HCT116 (cell line): ENCODE measurements around the gene MTMR1. TPM values are rescaled to one million over a fixed set of nuclear protein-coding genes. Genes with fewer than 3 reads are reported as not detected.

Experiments
- ATAC-seq: fragments of 200-7000 bp; cut with Tn5 transposase; 2 replicates; pipeline ENCODE4 v1.9.1; 2020; ENCODE audit warnings: mild to moderate bottlenecking, moderate library complexity
- BruUV-seq: library from RNA; stranded (reverse); fragments of 400-500 nt; replicated peaks from 2 replicates; lab custom pipeline; 2021; lab: Mats Ljungman, UMichigan
- CTCF ChIA-PET: fragments of 300-600 bp; sonication (Branson Sonifier 250); formaldehyde crosslinking; loops from one replicate; lab custom pipeline; 2021; ENCODE audit warnings: antibody characterized with exemption; lab: Charles Lee
- POLR2A ChIA-PET: fragments of 300-600, 350-600 bp; sonication (Branson Sonifier 250); formaldehyde crosslinking; loops from one replicate; lab custom pipeline; 2021; ENCODE audit warnings: antibody characterized with exemption; lab: Charles Lee
- RAD21 ChIA-PET, 2 experiments: fragments of 300-600 bp; sonication (Branson Sonifier 250); formaldehyde crosslinking; loops; one replicate each; lab custom pipeline; 2023; ENCODE audit warnings: low total read pairs in 2 of 2; ENCODE audit not compliant: uncharacterized antibody in 2 of 2, unreplicated experiment in 2 of 2, low non-redundant PET in 1 of 2; lab: Charles Lee
- DNase-seq: peaks from one replicate; pipeline ENCODE4 v3.0.0-alpha.2; 2010; ENCODE audit warnings: low read depth, low spot score
- H2AFZ ChIP-seq: fragments of 200-600 bp; shearing (Covaris generic), sonication (generic); 2 replicates; pipeline ENCODE4 v1.6.1; 2017; ENCODE audit warnings: low read depth, mixed run types, mixed read lengths, antibody characterized with exemption, low read length; ENCODE audit not compliant: poor library complexity, severe bottlenecking
- H3K27ac ChIP-seq: 2 replicates; pipeline ENCODE4 v1.5.1; 2012; ENCODE audit warnings: low read depth, low read length
- H3K27me3 ChIP-seq: fragments of 200-600 bp; sonication (generic); 2 replicates; pipeline ENCODE4 v1.6.1; 2016; ENCODE audit warnings: mixed run types, low read length, mixed read lengths; ENCODE audit not compliant: insufficient read depth
- H3K36me3 ChIP-seq, 2 experiments: fragments of 200-500 bp in 1 of 2; fragments of 200-600 bp in 1 of 2; sonication (Bioruptor generic) in 1 of 2; sonication (generic) in 1 of 2; 2 replicates each; pipeline versions ENCODE4 v1.5.1 to v1.6.1; 2014 to 2016; ENCODE audit warnings: low read length in 2 of 2, inconsistent platforms in 1 of 2, mixed read lengths in 1 of 2, mixed run types in 1 of 2; ENCODE audit not compliant: insufficient read depth in 2 of 2, control insufficient read depth in 1 of 2
- H3K4me1 ChIP-seq, 2 experiments: fragments of 200-600 bp in 1 of 2; sonication (generic) in 1 of 2; 2 replicates each; pipeline versions ENCODE4 v1.5.1 to v1.6.1; 2012 to 2017; ENCODE audit warnings: low read length in 2 of 2, inconsistent platforms in 1 of 2, mild to moderate bottlenecking in 1 of 2, mixed read lengths in 1 of 2, mixed run types in 1 of 2, moderate library complexity in 1 of 2; ENCODE audit not compliant: insufficient read depth in 2 of 2, control insufficient read depth in 1 of 2
- H3K4me2 ChIP-seq: fragments of 200-600 bp; sonication (generic); 2 replicates; pipeline ENCODE4 v1.6.1; 2017; ENCODE audit warnings: mixed run types, low read length, mixed read lengths
- H3K4me3 ChIP-seq, 2 experiments: fragments of 200-600 bp in 1 of 2; sonication (generic) in 1 of 2; replicated peaks in 1 of 2; 2 replicates each; pipeline ENCODE4 v1.5.1; 2011 to 2016; ENCODE audit warnings: low read length in 2 of 2, control low read depth in 1 of 2, low read depth in 1 of 2, mild to moderate bottlenecking in 1 of 2, mixed read lengths in 1 of 2, mixed run types in 1 of 2
- H3K79me2 ChIP-seq: fragments of 200-600 bp; sonication (generic); 2 replicates; pipeline ENCODE4 v1.6.1; 2017; ENCODE audit warnings: mild to moderate bottlenecking, mixed run types, low read length, moderate library complexity, mixed read lengths; ENCODE audit not compliant: insufficient read depth
- H3K9ac ChIP-seq: fragments of 200-600 bp; sonication (generic); 2 replicates; pipeline ENCODE4 v1.6.1; 2016; ENCODE audit warnings: low read length, mixed read lengths
- H3K9me2 ChIP-seq: fragments of 200-600 bp; sonication (generic), shearing (Covaris generic); 2 replicates; pipeline ENCODE4 v1.6.1; 2017; ENCODE audit warnings: mixed run types, mild to moderate bottlenecking, moderate library complexity; ENCODE audit not compliant: insufficient read depth
- H3K9me3 ChIP-seq, 2 experiments: fragments of 200-500 bp in 1 of 2; fragments of 200-600 bp in 1 of 2; sonication (Bioruptor generic) in 1 of 2; sonication (generic) in 1 of 2; 2 replicates each; pipeline ENCODE4 v1.6.1; 2014 to 2017; ENCODE audit warnings: low read length in 2 of 2, mixed read lengths in 2 of 2, inconsistent platforms in 1 of 2, low read depth in 1 of 2, mild to moderate bottlenecking in 1 of 2, mixed run types in 1 of 2, moderate library complexity in 1 of 2; ENCODE audit not compliant: control insufficient read depth in 1 of 2, insufficient read depth in 1 of 2
- H4K20me1 ChIP-seq: fragments of 200-600 bp; sonication (generic), shearing (Covaris generic); 2 replicates; pipeline ENCODE4 v1.6.1; 2017; ENCODE audit warnings: mixed run types, mild to moderate bottlenecking, moderate library complexity; ENCODE audit not compliant: insufficient read depth
- ATF3 ChIP-seq: IDR thresholded peaks from 2 replicates; pipeline ENCODE4 v1.6.1; 2012
- CBX3 ChIP-seq: IDR thresholded peaks from 2 replicates; pipeline ENCODE4 v1.6.1; 2012; ENCODE audit warnings: low read depth
- CEBPB ChIP-seq: IDR thresholded peaks from 2 replicates; pipeline ENCODE4 v1.6.1; 2012; ENCODE audit warnings: low read depth
- ELF1 ChIP-seq: IDR thresholded peaks from 2 replicates; pipeline ENCODE4 v1.6.1; 2012; ENCODE audit warnings: low read depth, borderline replicate concordance
- EZH2 ChIP-seq: fragments of 200-600 bp; sonication (generic); IDR thresholded peaks from 2 replicates; pipeline ENCODE4 v1.6.1; 2017; ENCODE audit warnings: antibody characterized with exemption, mixed run types
- FOSL1 ChIP-seq: IDR thresholded peaks from 2 replicates; pipeline ENCODE4 v1.6.1; 2012; ENCODE audit warnings: low read depth
- JUND ChIP-seq: IDR thresholded peaks from 2 replicates; pipeline ENCODE4 v1.6.1; 2012
- MAX ChIP-seq: IDR thresholded peaks from 2 replicates; pipeline ENCODE4 v1.6.1; 2012
- POLR2A ChIP-seq: IDR thresholded peaks from 2 replicates; pipeline ENCODE4 v1.7.0; 2011; ENCODE audit warnings: borderline replicate concordance; ENCODE audit not compliant: insufficient read depth, insufficient read length; ENCODE audit errors: extremely low read depth
- SRF ChIP-seq: IDR thresholded peaks from 2 replicates; pipeline ENCODE4 v1.6.1; 2012; ENCODE audit warnings: low read depth
- TCF7L2 ChIP-seq: IDR thresholded peaks from 2 replicates; pipeline ENCODE4 v1.7.0; 2011; ENCODE audit warnings: borderline replicate concordance, inconsistent platforms; ENCODE audit not compliant: insufficient read depth, insufficient read length; ENCODE audit errors: extremely low read depth
- ZBTB33 ChIP-seq: IDR thresholded peaks from 2 replicates; pipeline ENCODE4 v1.6.1; 2011; ENCODE audit warnings: mild to moderate bottlenecking, low read length, moderate library complexity; ENCODE audit not compliant: insufficient replicate concordance; ENCODE audit errors: extremely low read depth
- ZFX ChIP-seq: fragments of 450-650 bp; IDR thresholded peaks from 2 replicates; pipeline ENCODE4 v1.6.1; 2017
- ZNF274 ChIP-seq: fragments of 200-500 bp; sonication (Bioruptor generic); IDR thresholded peaks from 2 replicates; pipeline ENCODE4 v1.6.1; 2014; ENCODE audit warnings: mild to moderate bottlenecking, low read depth, low read length, inconsistent platforms
- intact Hi-C: fragments of 100-400 bp; cut with micrococcal nuclease; formaldehyde crosslinking; loops from 2 replicates; pipeline ENCODE4 v1.10.0; 2022
- total RNA-seq: library from RNA; stranded (reverse); gene quantifications from one replicate; pipeline ENCODE4 v1.2.1, GENCODE V29; 2021; ENCODE audit not compliant: unreplicated experiment
- TF ChIP-seq, protein P1 (sequence below), 3 experiments: fragments of 200-600 bp in 1 of 3; sonication (generic) in 1 of 3; IDR thresholded peaks in 2 of 3; conservative IDR thresholded peaks in 1 of 3; 2 replicates each; pipeline ENCODE4 v1.5.1; 2012 to 2017; ENCODE audit warnings: low read depth in 2 of 3, low read length in 2 of 3, antibody characterized with exemption in 1 of 3, borderline replicate concordance in 1 of 3, control low read depth in 1 of 3, mild to moderate bottlenecking in 1 of 3, mixed read lengths in 1 of 3, mixed run types in 1 of 3, moderate library complexity in 1 of 3; ENCODE audit not compliant: insufficient read depth in 1 of 3

MTMR1 gene
- total RNA-seq, 1 experiment from 2014 or later, result 20.0 TPM

GRCh38 chrX:150761819-150762216 lies 68.6 kb downstream of the MTMR1 start:
- Histone ChIP-seq H3K27ac (no peak overlapping the region), H4K20me1 (no peaks in the 10 kb centered on the region), H3K36me3 (no peaks in the 10 kb centered on the region), H3K9ac (no peak overlapping the region), H2AFZ (no peak overlapping the region), H3K4me2 (no peak overlapping the region), H3K79me2 (no peaks in the 10 kb centered on the region), H3K4me3 (no peak overlapping the region), H3K9me2 (no peaks in the 10 kb centered on the region), H3K27me3 (no peaks in the 10 kb centered on the region), H3K9me3 (no peaks in the 10 kb centered on the region), H3K4me1 (no peaks in the 10 kb centered on the region)
- POLR2A ChIA-PET, result no interaction called here
- no peak for TF ChIP-seq CEBPB
- TF ChIP-seq MAX, result no peak
- no peak for TF ChIP-seq TCF7L2
- no peak for TF ChIP-seq CBX3
- no peak for TF ChIP-seq ZNF274
- no peak for TF ChIP-seq ZBTB33
- TF ChIP-seq POLR2A, result no peak
- TF ChIP-seq, protein P1, sequence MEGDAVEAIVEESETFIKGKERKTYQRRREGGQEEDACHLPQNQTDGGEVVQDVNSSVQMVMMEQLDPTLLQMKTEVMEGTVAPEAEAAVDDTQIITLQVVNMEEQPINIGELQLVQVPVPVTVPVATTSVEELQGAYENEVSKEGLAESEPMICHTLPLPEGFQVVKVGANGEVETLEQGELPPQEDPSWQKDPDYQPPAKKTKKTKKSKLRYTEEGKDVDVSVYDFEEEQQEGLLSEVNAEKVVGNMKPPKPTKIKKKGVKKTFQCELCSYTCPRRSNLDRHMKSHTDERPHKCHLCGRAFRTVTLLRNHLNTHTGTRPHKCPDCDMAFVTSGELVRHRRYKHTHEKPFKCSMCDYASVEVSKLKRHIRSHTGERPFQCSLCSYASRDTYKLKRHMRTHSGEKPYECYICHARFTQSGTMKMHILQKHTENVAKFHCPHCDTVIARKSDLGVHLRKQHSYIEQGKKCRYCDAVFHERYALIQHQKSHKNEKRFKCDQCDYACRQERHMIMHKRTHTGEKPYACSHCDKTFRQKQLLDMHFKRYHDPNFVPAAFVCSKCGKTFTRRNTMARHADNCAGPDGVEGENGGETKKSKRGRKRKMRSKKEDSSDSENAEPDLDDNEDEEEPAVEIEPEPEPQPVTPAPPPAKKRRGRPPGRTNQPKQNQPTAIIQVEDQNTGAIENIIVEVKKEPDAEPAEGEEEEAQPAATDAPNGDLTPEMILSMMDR (IDR thresholded peaks at IDR 0.05 in 2 of 3, conservative IDR thresholded peaks at IDR 0.05 in 1 of 3; ENCODE audit: borderline replicate concordance in 1 of 3, insufficient read depth in 1 of 3, low read depth in 2 of 3, low read length in 2 of 3), result no peak
- no peak for TF ChIP-seq ATF3
- no peak for TF ChIP-seq EZH2
- no peak for TF ChIP-seq FOSL1
- no peak for TF ChIP-seq SRF
- TF ChIP-seq ZFX, result no peak
- TF ChIP-seq ELF1, result no peak
- TF ChIP-seq JUND, result no peak
- BruUV-seq, result no TSS peak
- RAD21 ChIA-PET, result no interaction called here
- DNase-seq (no peak), ATAC-seq (no peak)
- intact Hi-C loops, result no loop called here
- CTCF ChIA-PET, result interaction anchor here (2.1 kb wide), 1 partner anchor 10 kb away, joined by 7 read pairs; no protein-coding TSS in a partner anchor
